Activated CD4-positive, alpha-beta memory T cell treated with anti-CD3 and anti-CD28 coated beads for 36 hours (primary cell): Measurements from ENCODE around the gene C4A. TPM values are rescaled to one million over a fixed set of nuclear protein-coding genes. Genes with fewer than 3 reads are reported as not detected.

ENCODE experiments used
- CTCF ChIA-PET: fragments of 350-600 bp; sonication (Branson Sonifier 250); formaldehyde crosslinking; loops from one replicate; lab custom pipeline; 2021; ENCODE audit warnings: antibody characterized with exemption, inconsistent platforms; lab: Charles Lee
- POLR2A ChIA-PET: fragments of 350-600 bp; sonication (Branson Sonifier 250); formaldehyde crosslinking; loops from one replicate; lab custom pipeline; 2021; ENCODE audit warnings: antibody characterized with exemption; lab: Charles Lee
- DNase-seq: peaks from one replicate; pipeline ENCODE4 v3.0.0-alpha.2; 2020
- H3K27ac Mint-ChIP-seq: one replicate; pipeline ENCODE4 v1.8.0; 2021; ENCODE audit warnings: mixed read lengths
- H3K27me3 Mint-ChIP-seq: one replicate; pipeline ENCODE4 v1.8.0; 2021; ENCODE audit warnings: mixed read lengths
- H3K36me3 Mint-ChIP-seq: one replicate; pipeline ENCODE4 v1.8.0; 2021; ENCODE audit warnings: mixed read lengths
- H3K4me1 Mint-ChIP-seq: one replicate; pipeline ENCODE4 v1.8.0; 2021; ENCODE audit warnings: low read depth, mixed read lengths
- H3K4me3 Mint-ChIP-seq: one replicate; pipeline ENCODE4 v1.8.0; 2021; ENCODE audit warnings: mild to moderate bottlenecking, mixed read lengths
- H3K9me3 Mint-ChIP-seq: one replicate; pipeline ENCODE4 v1.8.0; 2021; ENCODE audit warnings: mixed read lengths
- intact Hi-C: fragments of 100-400 bp; cut with micrococcal nuclease; formaldehyde crosslinking; loops from one replicate; pipeline ENCODE4 v1.15.1; 2023
- total RNA-seq, 2 experiments: library from RNA; stranded (reverse); gene quantifications; one replicate each; pipeline ENCODE4 v1.2.3, GENCODE V29; 2021

Gene C4A
- total RNA-seq, 2 experiments from 2014 or later, result 4.5 to 4.8 TPM

GRCh38 chr6:31963921-31964320 lies 17.9 kb upstream of the C4A start:
- Mint-ChIP-seq H3K27ac (no peak overlapping the region), H3K4me1 (peaks cover 26% of the 10 kb centered on the region), H3K9me3 (no peaks in the 10 kb centered on the region), H3K27me3 (no peaks in the 10 kb centered on the region), H3K36me3 (peaks cover 48% of the 10 kb centered on the region), H3K4me3 (no peak overlapping the region)
- intact Hi-C loops, result no loop called here
- POLR2A ChIA-PET, result no interaction called here
- no peak for DNase-seq
- CTCF ChIA-PET, result no interaction called here

GRCh38 chr6:31965700-31966099 lies 16.2 kb upstream of the C4A start:
- POLR2A ChIA-PET, result interaction anchor here (0.6 kb wide), 1 partner anchor 65 kb away, joined by 3 read pairs; no protein-coding TSS in a partner anchor

GRCh38 chr6:31966506-31966905 lies 15.4 kb upstream of the C4A start:
- no peak overlapping the region for H3K4me3 Mint-ChIP-seq
- H3K4me1 Mint-ChIP-seq, result peaks cover 23% of the 10 kb centered on the region
- CTCF ChIA-PET, result interaction anchor here (1.8 kb wide), 1 partner anchor 14 kb away, joined by 4 read pairs; no protein-coding TSS in a partner anchor
- no peaks in the 10 kb centered on the region for H3K9me3 Mint-ChIP-seq
- H3K36me3 Mint-ChIP-seq, result peaks cover 46% of the 10 kb centered on the region
- DNase-seq, result no peak
- intact Hi-C loops, result no loop called here
- peak overlapping the region; percentile 18 for H3K27ac Mint-ChIP-seq
- POLR2A ChIA-PET, result no interaction called here
- no peaks in the 10 kb centered on the region for H3K27me3 Mint-ChIP-seq

More at GRCh38 chr6:31965700-31966099, 16.2 kb upstream of the C4A start:
- H3K36me3 Mint-ChIP-seq, result peaks cover 55% of the 10 kb centered on the region
- H3K4me3 Mint-ChIP-seq, result no peak overlapping the region
- peaks cover 24% of the 10 kb centered on the region for H3K4me1 Mint-ChIP-seq
- CTCF ChIA-PET, result no interaction called here
- no peak for DNase-seq
- intact Hi-C loops, result no loop called here
- H3K27ac Mint-ChIP-seq, result no peak overlapping the region
- no peaks in the 10 kb centered on the region for H3K9me3 Mint-ChIP-seq
- no peaks in the 10 kb centered on the region for H3K27me3 Mint-ChIP-seq

GRCh38 chr6:31966997-31967925 lies 14.6 kb upstream of the C4A start:
- Mint-ChIP-seq H3K27ac (peak overlapping the region; percentile 18), H3K27me3 (no peaks in the 10 kb centered on the region), H3K9me3 (no peaks in the 10 kb centered on the region), H3K4me1 (peaks cover 21% of the 10 kb centered on the region), H3K4me3 (no peak overlapping the region), H3K36me3 (peaks cover 41% of the 10 kb centered on the region)
- POLR2A ChIA-PET, result interaction anchor here (1.1 kb wide), 2 partner anchors 8 kb away, joined by 3 to 5 read pairs; partner anchors contain the start of genes NELFE and SKIC2
- intact Hi-C loops, result no loop called here
- CTCF ChIA-PET, result interaction anchor here (1.8 kb wide), 1 partner anchor 15 kb away, joined by 4 read pairs; no protein-coding TSS in a partner anchor
- no peak for DNase-seq

- POLR2A ChIA-PET, result interaction anchor here (1.1 kb wide), 2 partner anchors 8 to 9 kb away, joined by 3 to 5 read pairs; partner anchors contain the start of genes NELFE and SKIC2
Observed at GRCh38 chr6:31967926-31968320, 13.9 kb upstream of the C4A start.

GRCh38 chr6:31968326-31968725 lies 13.5 kb upstream of the C4A start:
- Mint-ChIP-seq H3K27me3 (no peaks in the 10 kb centered on the region), H3K4me1 (peaks cover 28% of the 10 kb centered on the region), H3K4me3 (no peak overlapping the region), H3K36me3 (peaks cover 34% of the 10 kb centered on the region), H3K9me3 (no peaks in the 10 kb centered on the region), H3K27ac (no peak overlapping the region)
- DNase-seq, result no peak
- intact Hi-C loops, result no loop called here
- CTCF ChIA-PET, result interaction anchor here (1.1 kb wide), 1 partner anchor 9 kb away, joined by 3 read pairs; the partner anchor contains the start of gene SKIC2
- POLR2A ChIA-PET, result interaction anchor here (1.1 kb wide), 2 partner anchors 9 to 10 kb away, joined by 3 to 5 read pairs; partner anchors contain the start of genes NELFE and SKIC2

More at GRCh38 chr6:31967926-31968320, 13.9 kb upstream of the C4A start:
- H3K9me3 Mint-ChIP-seq, result no peaks in the 10 kb centered on the region
- no peak overlapping the region for H3K27ac Mint-ChIP-seq
- no peak for DNase-seq
- no peak overlapping the region for H3K4me3 Mint-ChIP-seq
- no peaks in the 10 kb centered on the region for H3K27me3 Mint-ChIP-seq
- intact Hi-C loops, result no loop called here
- peaks cover 24% of the 10 kb centered on the region for H3K4me1 Mint-ChIP-seq
- H3K36me3 Mint-ChIP-seq, result peaks cover 35% of the 10 kb centered on the region
- CTCF ChIA-PET, result interaction anchor here (1.8 kb wide), 1 partner anchor 16 kb away, joined by 4 read pairs; no protein-coding TSS in a partner anchor

GRCh38 chr6:31968791-31969711 lies 12.8 kb upstream of the C4A start:
- Mint-ChIP-seq H3K4me1 (peaks cover 33% of the 10 kb centered on the region), H3K36me3 (peaks cover 30% of the 10 kb centered on the region), H3K9me3 (no peaks in the 10 kb centered on the region), H3K27me3 (no peaks in the 10 kb centered on the region), H3K4me3 (no peak overlapping the region), H3K27ac (peak overlapping the region; percentile 100)
- intact Hi-C loops, result no loop called here
- ChIA-PET CTCF (interaction anchor here (1.1 kb wide), 1 partner anchor 10 kb away, joined by 3 read pairs; the partner anchor contains the start of gene SKIC2), POLR2A (interaction anchor here (1.1 to 4.2 kb wide), 2 partner anchors 10 kb away, joined by 3 to 39 read pairs; partner anchors contain the start of genes NELFE and SKIC2)
- no peak for DNase-seq

GRCh38 chr6:31969712-31970603 lies 11.9 kb upstream of the C4A start:
- no peak for DNase-seq
- peaks cover 27% of the 10 kb centered on the region for H3K36me3 Mint-ChIP-seq
- intact Hi-C loops, result loop anchor here (10.0 kb wide), 3 partner anchors 205 to 1005 kb away; partner anchors contain the start of genes AGPAT1, CLIC1 and RNF5
- no peaks in the 10 kb centered on the region for H3K27me3 Mint-ChIP-seq
- H3K27ac Mint-ChIP-seq, result peak overlapping the region; percentile 100
- ChIA-PET POLR2A (interaction anchor here (0.7 to 4.2 kb wide), 3 partner anchors 11 to 318 kb away, joined by 3 to 39 read pairs (median 3); partner anchors contain the start of genes BAG6, NELFE and SKIC2), CTCF (interaction anchor here (1.1 to 1.2 kb wide), 2 partner anchors 11 to 17 kb away, joined by 3 to 5 read pairs; partner anchors contain the start of genes NELFE and SKIC2)
- peak overlapping the region; percentile 95 for H3K4me3 Mint-ChIP-seq
- H3K9me3 Mint-ChIP-seq, result no peaks in the 10 kb centered on the region
- H3K4me1 Mint-ChIP-seq, result peaks cover 39% of the 10 kb centered on the region

GRCh38 chr6:31970604-31971271 lies 11.1 kb upstream of the C4A start:
- DNase-seq, result no peak
- H3K36me3 Mint-ChIP-seq, result peaks cover 29% of the 10 kb centered on the region
- intact Hi-C loops, result loop anchor here (10.0 kb wide), 3 partner anchors 204 to 1004 kb away; partner anchors contain the start of genes AGPAT1, CLIC1 and RNF5
- CTCF ChIA-PET, result interaction anchor here (1.1 to 1.8 kb wide), 3 partner anchors 12 to 18 kb away, joined by 3 to 7 read pairs (median 5); partner anchors contain the start of genes NELFE and SKIC2
- peak overlapping the region; percentile 100 for H3K27ac Mint-ChIP-seq
- no peaks in the 10 kb centered on the region for H3K9me3 Mint-ChIP-seq
- H3K4me3 Mint-ChIP-seq, result peak overlapping the region; percentile 95
- no peaks in the 10 kb centered on the region for H3K27me3 Mint-ChIP-seq
- POLR2A ChIA-PET, result interaction anchor here (0.7 to 4.2 kb wide), 5 partner anchors 8 to 350 kb away, joined by 3 to 39 read pairs (median 5); partner anchors contain the start of genes NELFE, PRRC2A and SKIC2
- peaks cover 39% of the 10 kb centered on the region for H3K4me1 Mint-ChIP-seq
